OCI-LY1 (cell line): Measurements from ENCODE around the gene GSG1L.
"Not testable (repeated sequence)": the region's sequence is repeated elsewhere in the genome, so short reads cannot be mapped to it uniquely, and the experiment has no call there.

Experiments
- H2AFZ ChIP-seq: fragments of 200-600 bp; sonication (generic), shearing (Covaris generic); 2 replicates; pipeline ENCODE4 v1.6.0; 2014; ENCODE audit warnings: antibody characterized with exemption, mild to moderate bottlenecking, low read length
- H3F3A ChIP-seq: fragments of 200-600 bp; sonication (generic), shearing (Covaris generic); 2 replicates; pipeline ENCODE4 v1.6.0; 2014; ENCODE audit warnings: mild to moderate bottlenecking, antibody characterized with exemption, low read length, moderate library complexity; ENCODE audit not compliant: insufficient read depth
- H3K27ac ChIP-seq: fragments of 200-600 bp; sonication (generic); 2 replicates; pipeline ENCODE4 v1.5.1; 2014; ENCODE audit warnings: low read length, mixed run types, mild to moderate bottlenecking, low read depth; ENCODE audit not compliant: poor library complexity, severe bottlenecking
- H3K27me3 ChIP-seq: fragments of 200-600 bp; sonication (generic); 2 replicates; pipeline ENCODE4 v1.6.0; 2014; ENCODE audit warnings: antibody characterized with exemption, mild to moderate bottlenecking, low read length, moderate library complexity; ENCODE audit not compliant: insufficient read depth
- H3K36me3 ChIP-seq: fragments of 200-600 bp; sonication (generic); 2 replicates; pipeline ENCODE4 v1.6.1; 2014; ENCODE audit warnings: mild to moderate bottlenecking, antibody characterized with exemption, low read length, moderate library complexity, mixed read lengths; ENCODE audit not compliant: insufficient read depth
- H3K4me1 ChIP-seq: fragments of 200-600 bp; sonication (generic); 2 replicates; pipeline ENCODE4 v1.5.1; 2014; ENCODE audit warnings: mild to moderate bottlenecking, low read length, moderate library complexity; ENCODE audit not compliant: insufficient read depth, severe bottlenecking
- H3K4me2 ChIP-seq: fragments of 200-600 bp; sonication (generic), shearing (Covaris generic); 2 replicates; pipeline ENCODE4 v1.6.1; 2014; ENCODE audit warnings: low read length
- H3K4me3 ChIP-seq: fragments of 200-600 bp; sonication (generic); 2 replicates; pipeline ENCODE4 v1.5.1; 2014; ENCODE audit warnings: low read length, low read depth, mild to moderate bottlenecking, mixed read lengths; ENCODE audit not compliant: poor library complexity, severe bottlenecking
- H3K79me2 ChIP-seq: fragments of 200-600 bp; shearing (Covaris generic); 2 replicates; pipeline ENCODE4 v1.6.1; 2016; ENCODE audit warnings: mixed run types, low read length, mixed read lengths; ENCODE audit not compliant: insufficient read depth
- H3K9ac ChIP-seq: fragments of 200-600 bp; sonication (generic), shearing (Covaris generic); 2 replicates; pipeline ENCODE4 v1.6.1; 2014; ENCODE audit warnings: mild to moderate bottlenecking, low read length, mixed read lengths
- H3K9me2 ChIP-seq: fragments of 200-600 bp; sonication (generic), shearing (Covaris generic); 2 replicates; pipeline ENCODE4 v1.6.1; 2014; ENCODE audit warnings: low read depth, mild to moderate bottlenecking, low read length, mixed read lengths
- H3K9me3 ChIP-seq: fragments of 200-600 bp; shearing (Covaris generic); 2 replicates; pipeline ENCODE4 v1.6.1; 2014; ENCODE audit warnings: low read length, mixed read lengths
- H4K20me1 ChIP-seq: fragments of 200-600 bp; sonication (generic), shearing (Covaris generic); 2 replicates; pipeline ENCODE4 v1.6.0; 2016; ENCODE audit warnings: mild to moderate bottlenecking, low read length; ENCODE audit not compliant: insufficient read depth
- CTCF ChIP-seq: fragments of 200-600 bp; sonication (generic), shearing (Covaris generic); IDR thresholded peaks from 2 replicates; pipeline ENCODE4 v1.5.1; 2017; ENCODE audit warnings: mild to moderate bottlenecking, antibody characterized with exemption, low read length, moderate library complexity, mixed read lengths
- EZH2 ChIP-seq: fragments of 200-600 bp; sonication (generic), shearing (Covaris generic); IDR thresholded peaks from 2 replicates; pipeline ENCODE4 v1.8.0; 2017; ENCODE audit warnings: borderline replicate concordance, mixed run types, mild to moderate bottlenecking, antibody characterized with exemption, low read length, moderate library complexity, mixed read lengths

The GSG1L gene

GRCh38 chr16:27745348-27745747 lies 318.2 kb downstream of the GSG1L start:
- Histone ChIP-seq H3K27me3 (no peaks in the 10 kb centered on the region), H3K4me2 (no peak overlapping the region), H2AFZ (no peak overlapping the region), H3K79me2 (no peaks in the 10 kb centered on the region), H4K20me1 (no peaks in the 10 kb centered on the region), H3K9me3 (no peaks in the 10 kb centered on the region), H3K4me3 (no peak overlapping the region), H3F3A (no peaks in the 10 kb centered on the region), H3K9ac (no peak overlapping the region), H3K36me3 (no peaks in the 10 kb centered on the region; the same call in 1 of the 2 replicates), H3K27ac (no peak overlapping the region), H3K9me2 (no peaks in the 10 kb centered on the region), H3K4me1 (peaks cover 7% of the 10 kb centered on the region)
- TF ChIP-seq CTCF (no peak), EZH2 (no peak)

- Histone ChIP-seq H3K4me1 (peaks cover 5% of the 10 kb centered on the region), H3K27ac (no peak overlapping the region), H3F3A (no peaks in the 10 kb centered on the region), H3K36me3 (no peaks in the 10 kb centered on the region; the same call in 1 of the 2 replicates), H3K9ac (no peak overlapping the region), H3K27me3 (no peaks in the 10 kb centered on the region), H3K79me2 (no peaks in the 10 kb centered on the region), H3K4me3 (no peak overlapping the region), H2AFZ (no peak overlapping the region), H3K9me2 (no peaks in the 10 kb centered on the region), H4K20me1 (no peaks in the 10 kb centered on the region), H3K4me2 (no peak overlapping the region), H3K9me3 (no peaks in the 10 kb centered on the region)
- no peak for TF ChIP-seq EZH2
- no peak for TF ChIP-seq CTCF
Measured at GRCh38 chr16:27743963-27744362, 319.6 kb downstream of the GSG1L start.

- not testable (repeated sequence) for H3K36me3 ChIP-seq, H3K9ac ChIP-seq, H3K9me3 ChIP-seq, H3K4me2 ChIP-seq, H3K27me3 ChIP-seq, H4K20me1 ChIP-seq, H3F3A ChIP-seq, H3K4me1 ChIP-seq, H3K27ac ChIP-seq, H3K4me3 ChIP-seq, H2AFZ ChIP-seq, H3K79me2 ChIP-seq, H3K9me2 ChIP-seq
Measured at GRCh38 chr16:27743001-27743400, 320.5 kb downstream of the GSG1L start.

- Histone ChIP-seq H3K4me2 (no peak overlapping the region), H3K4me3 (no peak overlapping the region), H3K79me2 (no peaks in the 10 kb centered on the region), H4K20me1 (no peaks in the 10 kb centered on the region), H3K9me2 (no peaks in the 10 kb centered on the region), H3K27ac (no peak overlapping the region), H3K9ac (no peak overlapping the region), H3K9me3 (no peaks in the 10 kb centered on the region), H3K27me3 (no peaks in the 10 kb centered on the region), H3F3A (no peaks in the 10 kb centered on the region), H3K4me1 (no peaks in the 10 kb centered on the region), H3K36me3 (no peaks in the 10 kb centered on the region), H2AFZ (no peak overlapping the region)
- TF ChIP-seq CTCF = no peak
- TF ChIP-seq EZH2 = no peak
Measured at GRCh38 chr16:27742333-27742732, 321.2 kb downstream of the GSG1L start.
